ENCODE measurements around the gene RPL5.

RPL5 gene

DNA sequence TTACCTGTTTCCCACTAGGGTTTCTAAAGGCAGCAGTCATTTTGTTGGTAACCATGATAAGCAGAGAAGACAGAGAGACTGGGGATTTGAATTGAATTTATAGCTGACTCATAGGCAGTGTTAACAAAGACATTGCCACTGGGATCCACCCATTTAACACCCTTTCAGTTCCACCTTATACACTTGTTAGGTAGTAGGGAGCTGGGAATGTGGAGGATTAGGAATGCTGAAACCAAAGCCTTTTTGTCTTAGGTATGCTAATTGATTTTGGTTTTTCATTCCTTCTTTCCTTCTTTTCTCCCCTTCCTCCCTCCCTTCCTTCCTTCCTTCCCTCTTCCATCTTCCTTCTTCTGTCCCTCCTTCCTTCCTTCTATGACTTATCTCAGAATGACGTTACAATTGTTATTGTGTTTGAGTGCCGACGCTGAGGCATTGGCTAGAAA lies 39.5 kb upstream of the RPL5 start (continued):
- TF ChIP-seq, protein P1, sequence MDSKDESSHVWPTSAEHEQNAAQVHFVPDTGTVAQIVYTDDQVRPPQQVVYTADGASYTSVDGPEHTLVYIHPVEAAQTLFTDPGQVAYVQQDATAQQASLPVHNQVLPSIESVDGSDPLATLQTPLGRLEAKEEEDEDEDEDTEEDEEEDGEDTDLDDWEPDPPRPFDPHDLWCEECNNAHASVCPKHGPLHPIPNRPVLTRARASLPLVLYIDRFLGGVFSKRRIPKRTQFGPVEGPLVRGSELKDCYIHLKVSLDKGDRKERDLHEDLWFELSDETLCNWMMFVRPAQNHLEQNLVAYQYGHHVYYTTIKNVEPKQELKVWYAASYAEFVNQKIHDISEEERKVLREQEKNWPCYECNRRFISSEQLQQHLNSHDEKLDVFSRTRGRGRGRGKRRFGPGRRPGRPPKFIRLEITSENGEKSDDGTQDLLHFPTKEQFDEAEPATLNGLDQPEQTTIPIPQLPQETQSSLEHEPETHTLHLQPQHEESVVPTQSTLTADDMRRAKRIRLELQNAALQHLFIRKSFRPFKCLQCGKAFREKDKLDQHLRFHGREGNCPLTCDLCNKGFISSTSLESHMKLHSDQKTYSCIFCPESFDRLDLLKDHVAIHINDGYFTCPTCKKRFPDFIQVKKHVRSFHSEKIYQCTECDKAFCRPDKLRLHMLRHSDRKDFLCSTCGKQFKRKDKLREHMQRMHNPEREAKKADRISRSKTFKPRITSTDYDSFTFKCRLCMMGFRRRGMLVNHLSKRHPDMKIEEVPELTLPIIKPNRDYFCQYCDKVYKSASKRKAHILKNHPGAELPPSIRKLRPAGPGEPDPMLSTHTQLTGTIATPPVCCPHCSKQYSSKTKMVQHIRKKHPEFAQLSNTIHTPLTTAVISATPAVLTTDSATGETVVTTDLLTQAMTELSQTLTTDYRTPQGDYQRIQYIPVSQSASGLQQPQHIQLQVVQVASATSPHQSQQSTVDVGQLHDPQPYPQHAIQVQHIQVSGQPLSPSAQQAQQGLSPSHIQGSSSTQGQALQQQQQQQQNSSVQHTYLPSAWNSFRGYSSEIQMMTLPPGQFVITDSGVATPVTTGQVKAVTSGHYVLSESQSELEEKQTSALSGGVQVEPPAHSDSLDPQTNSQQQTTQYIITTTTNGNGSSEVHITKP (tag by site-specific recombination; IDR thresholded peaks at IDR 0.05): peak; percentile 92

- Histone ChIP-seq H3K36me3 (ENCODE audit: control insufficient read depth in 2 of 2, insufficient read depth in 1 of 2, low read length in 2 of 2) (no peaks in the 10 kb centered on the region), H3K27ac (ENCODE audit: extremely low read depth, low read depth, low read length) (no peak overlapping the region), H3K4me3 (ENCODE audit: low read depth, low read length) (no peak overlapping the region), H3K4me1 (ENCODE audit: control insufficient read depth, insufficient read depth, low read length) (peaks cover 5% of the 10 kb centered on the region), H3K9me3 (ENCODE audit: control insufficient read depth, insufficient read depth, low read depth, low read length) (no peaks in the 10 kb centered on the region)
- ChIA-PET POLR2A (no interaction called here), CTCF (interaction anchor here (0.6 to 1.0 kb wide), 2 partner anchors 12 to 23 kb away, joined by 4 to 5 read pairs; no protein-coding TSS in a partner anchor)
- TF ChIP-seq ZNF654 (tag by site-specific recombination; IDR thresholded peaks at IDR 0.05; ENCODE audit: low read depth) (no peak), KLF16 (tag by site-specific recombination; IDR thresholded peaks at IDR 0.05) (no peak), PATZ1 (tag by site-specific recombination; IDR thresholded peaks at IDR 0.05) (no peak), ZNF302 (tag by site-specific recombination; IDR thresholded peaks at IDR 0.05; ENCODE audit: low read depth) (no peak), ZNF274 (IDR thresholded peaks at IDR 0.05; ENCODE audit: low read length) (no peak), ZNF274 (tag by site-specific recombination; IDR thresholded peaks at IDR 0.05; ENCODE audit: borderline replicate concordance) (no peak), ZBTB26 (tag by site-specific recombination; optimal IDR thresholded peaks at IDR 0.05) (no peak)
- TF ChIP-seq, protein P2, sequence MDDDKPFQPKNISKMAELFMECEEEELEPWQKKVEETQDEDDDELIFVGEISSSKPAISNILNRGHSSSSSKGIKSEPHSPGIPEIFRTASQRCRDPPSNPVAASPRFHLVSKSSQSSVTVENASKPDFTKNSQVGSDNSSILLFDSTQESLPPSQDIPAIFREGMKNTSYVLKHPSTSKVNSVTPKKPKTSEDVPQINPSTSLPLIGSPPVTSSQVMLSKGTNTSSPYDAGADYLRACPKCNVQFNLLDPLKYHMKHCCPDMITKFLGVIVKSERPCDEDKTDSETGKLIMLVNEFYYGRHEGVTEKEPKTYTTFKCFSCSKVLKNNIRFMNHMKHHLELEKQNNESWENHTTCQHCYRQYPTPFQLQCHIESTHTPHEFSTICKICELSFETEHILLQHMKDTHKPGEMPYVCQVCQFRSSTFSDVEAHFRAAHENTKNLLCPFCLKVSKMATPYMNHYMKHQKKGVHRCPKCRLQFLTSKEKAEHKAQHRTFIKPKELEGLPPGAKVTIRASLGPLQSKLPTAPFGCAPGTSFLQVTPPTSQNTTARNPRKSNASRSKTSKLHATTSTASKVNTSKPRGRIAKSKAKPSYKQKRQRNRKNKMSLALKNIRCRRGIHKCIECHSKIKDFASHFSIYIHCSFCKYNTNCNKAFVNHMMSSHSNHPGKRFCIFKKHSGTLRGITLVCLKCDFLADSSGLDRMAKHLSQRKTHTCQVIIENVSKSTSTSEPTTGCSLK (tag by site-specific recombination; IDR thresholded peaks at IDR 0.05): no peak
- TF ChIP-seq, protein P3, sequence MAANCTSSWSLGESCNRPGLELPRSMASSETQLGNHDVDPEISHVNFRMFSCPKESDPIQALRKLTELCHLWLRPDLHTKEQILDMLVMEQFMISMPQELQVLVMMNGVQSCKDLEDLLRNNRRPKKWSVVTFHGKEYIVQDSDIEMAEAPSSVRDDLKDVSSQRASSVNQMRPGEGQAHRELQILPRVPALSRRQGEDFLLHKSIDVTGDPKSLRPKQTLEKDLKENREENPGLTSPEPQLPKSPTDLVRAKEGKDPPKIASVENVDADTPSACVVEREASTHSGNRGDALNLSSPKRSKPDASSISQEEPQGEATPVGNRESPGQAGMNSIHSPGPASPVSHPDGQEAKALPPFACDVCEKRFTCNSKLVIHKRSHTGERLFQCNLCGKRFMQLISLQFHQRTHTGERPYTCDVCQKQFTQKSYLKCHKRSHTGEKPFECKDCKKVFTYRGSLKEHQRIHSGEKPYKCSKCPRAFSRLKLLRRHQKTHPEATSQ (tag by site-specific recombination; IDR thresholded peaks at IDR 0.05): no peak
- TF ChIP-seq, protein P4, sequence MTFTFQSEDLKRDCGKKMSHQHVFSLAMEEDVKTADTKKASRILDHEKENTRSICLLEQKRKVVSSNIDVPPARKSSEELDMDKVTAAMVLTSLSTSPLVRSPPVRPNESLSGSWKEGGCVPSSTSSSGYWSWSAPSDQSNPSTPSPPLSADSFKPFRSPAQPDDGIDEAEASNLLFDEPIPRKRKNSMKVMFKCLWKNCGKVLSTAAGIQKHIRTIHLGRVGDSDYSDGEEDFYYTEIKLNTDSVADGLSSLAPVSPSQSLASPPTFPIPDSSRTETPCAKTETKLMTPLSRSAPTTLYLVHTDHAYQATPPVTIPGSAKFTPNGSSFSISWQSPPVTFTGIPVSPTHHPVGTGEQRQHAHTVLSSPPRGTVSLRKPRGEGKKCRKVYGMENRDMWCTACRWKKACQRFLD (tag by site-specific recombination; IDR thresholded peaks at IDR 0.05): no peak
- TF ChIP-seq, protein P5, sequence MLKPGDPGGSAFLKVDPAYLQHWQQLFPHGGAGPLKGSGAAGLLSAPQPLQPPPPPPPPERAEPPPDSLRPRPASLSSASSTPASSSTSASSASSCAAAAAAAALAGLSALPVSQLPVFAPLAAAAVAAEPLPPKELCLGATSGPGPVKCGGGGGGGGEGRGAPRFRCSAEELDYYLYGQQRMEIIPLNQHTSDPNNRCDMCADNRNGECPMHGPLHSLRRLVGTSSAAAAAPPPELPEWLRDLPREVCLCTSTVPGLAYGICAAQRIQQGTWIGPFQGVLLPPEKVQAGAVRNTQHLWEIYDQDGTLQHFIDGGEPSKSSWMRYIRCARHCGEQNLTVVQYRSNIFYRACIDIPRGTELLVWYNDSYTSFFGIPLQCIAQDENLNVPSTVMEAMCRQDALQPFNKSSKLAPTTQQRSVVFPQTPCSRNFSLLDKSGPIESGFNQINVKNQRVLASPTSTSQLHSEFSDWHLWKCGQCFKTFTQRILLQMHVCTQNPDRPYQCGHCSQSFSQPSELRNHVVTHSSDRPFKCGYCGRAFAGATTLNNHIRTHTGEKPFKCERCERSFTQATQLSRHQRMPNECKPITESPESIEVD (tag by site-specific recombination; IDR thresholded peaks at IDR 0.05): no peak
Measured at GRCh38 chr1:92795166-92795565, 36.7 kb upstream of the RPL5 start.
